HL-60 (cell line): ENCODE data around the gene TIMELESS.

Source experiments
- DNase-seq, 2 experiments: peaks; one replicate each; pipeline ENCODE4 v3.0.0-alpha.2; 2010 to 2020; ENCODE audit warnings: low read depth in 1 of 2, low spot score in 1 of 2
- H3K27ac ChIP-seq: fragments of 250-450 bp; sonication (Bioruptor Pico); replicated peaks from 2 replicates; pipeline ENCODE4 v1.5.1; 2020; ENCODE audit warnings: mild to moderate bottlenecking, moderate library complexity
- H3K27me3 ChIP-seq: fragments of 250-450 bp; sonication (Bioruptor Pico); 2 replicates; pipeline ENCODE4 v1.5.1; 2021; ENCODE audit warnings: mild to moderate bottlenecking, moderate library complexity; ENCODE audit not compliant: insufficient read depth, poor library complexity, severe bottlenecking
- H3K4me3 ChIP-seq: replicated peaks from 2 replicates; pipeline ENCODE4 v1.5.1; 2011; ENCODE audit warnings: mild to moderate bottlenecking, control low read depth, low read length; ENCODE audit not compliant: insufficient read depth
- GABPA ChIP-seq: IDR thresholded peaks from 2 replicates; pipeline ENCODE4 v1.6.1; 2012; ENCODE audit warnings: low read depth
- POLR2AphosphoS5 ChIP-seq: IDR thresholded peaks from 2 replicates; pipeline ENCODE4 v1.6.1; 2012; ENCODE audit warnings: low read depth
- SPI1 ChIP-seq: IDR thresholded peaks from 2 replicates; pipeline ENCODE4 v1.6.1; 2012; ENCODE audit warnings: low read depth, mild to moderate bottlenecking, borderline replicate concordance
- TF ChIP-seq, protein P1 (sequence below): IDR thresholded peaks from 2 replicates; pipeline ENCODE4 v1.6.1; 2012; ENCODE audit warnings: low read depth; ENCODE audit not compliant: insufficient replicate concordance
- TF ChIP-seq, protein P2 (sequence below): IDR thresholded peaks from one replicate; pipeline ENCODE4 v1.5.1; 2011; ENCODE audit warnings: low read length, control low read depth, inconsistent platforms; ENCODE audit not compliant: insufficient read depth

TIMELESS gene

DNA sequence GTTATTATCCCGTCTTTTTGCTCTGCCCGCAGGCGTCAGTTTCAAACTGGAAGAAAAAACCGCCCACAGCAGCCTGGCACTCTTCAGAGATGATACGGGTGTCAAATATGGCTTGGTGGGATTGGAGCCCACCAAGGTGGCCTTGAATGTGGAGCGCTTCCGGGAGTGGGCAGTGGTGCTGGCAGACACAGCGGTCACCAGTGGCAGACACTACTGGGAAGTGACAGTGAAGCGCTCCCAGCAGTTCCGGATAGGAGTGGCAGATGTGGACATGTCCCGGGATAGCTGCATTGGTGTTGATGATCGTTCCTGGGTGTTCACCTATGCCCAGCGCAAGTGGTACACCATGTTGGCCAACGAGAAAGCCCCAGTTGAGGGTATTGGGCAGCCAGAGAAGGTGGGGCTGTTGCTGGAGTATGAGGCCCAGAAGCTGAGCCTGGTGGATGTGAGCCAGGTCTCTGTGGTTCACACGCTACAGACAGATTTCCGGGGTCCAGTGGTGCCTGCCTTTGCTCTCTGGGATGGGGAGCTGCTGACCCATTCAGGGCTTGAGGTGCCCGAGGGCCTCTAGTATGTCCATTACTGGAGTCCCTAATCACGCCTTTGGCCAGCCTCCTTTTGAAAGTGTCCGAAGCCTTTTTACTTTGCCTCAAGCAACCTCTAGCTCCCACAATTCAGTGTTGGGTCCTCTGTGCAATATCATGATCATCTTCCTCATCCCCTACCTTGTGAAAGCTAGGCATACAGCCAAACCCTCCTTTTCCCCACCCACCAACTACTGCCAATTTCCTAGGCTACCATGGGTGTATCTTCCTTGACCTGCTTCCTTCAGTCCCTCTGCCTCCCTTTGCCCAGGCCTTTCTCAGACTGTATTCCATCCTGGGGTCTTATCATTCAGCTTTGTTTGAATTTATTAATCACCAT, 20.0 kb upstream of the TIMELESS start:
- TF ChIP-seq, protein P1, sequence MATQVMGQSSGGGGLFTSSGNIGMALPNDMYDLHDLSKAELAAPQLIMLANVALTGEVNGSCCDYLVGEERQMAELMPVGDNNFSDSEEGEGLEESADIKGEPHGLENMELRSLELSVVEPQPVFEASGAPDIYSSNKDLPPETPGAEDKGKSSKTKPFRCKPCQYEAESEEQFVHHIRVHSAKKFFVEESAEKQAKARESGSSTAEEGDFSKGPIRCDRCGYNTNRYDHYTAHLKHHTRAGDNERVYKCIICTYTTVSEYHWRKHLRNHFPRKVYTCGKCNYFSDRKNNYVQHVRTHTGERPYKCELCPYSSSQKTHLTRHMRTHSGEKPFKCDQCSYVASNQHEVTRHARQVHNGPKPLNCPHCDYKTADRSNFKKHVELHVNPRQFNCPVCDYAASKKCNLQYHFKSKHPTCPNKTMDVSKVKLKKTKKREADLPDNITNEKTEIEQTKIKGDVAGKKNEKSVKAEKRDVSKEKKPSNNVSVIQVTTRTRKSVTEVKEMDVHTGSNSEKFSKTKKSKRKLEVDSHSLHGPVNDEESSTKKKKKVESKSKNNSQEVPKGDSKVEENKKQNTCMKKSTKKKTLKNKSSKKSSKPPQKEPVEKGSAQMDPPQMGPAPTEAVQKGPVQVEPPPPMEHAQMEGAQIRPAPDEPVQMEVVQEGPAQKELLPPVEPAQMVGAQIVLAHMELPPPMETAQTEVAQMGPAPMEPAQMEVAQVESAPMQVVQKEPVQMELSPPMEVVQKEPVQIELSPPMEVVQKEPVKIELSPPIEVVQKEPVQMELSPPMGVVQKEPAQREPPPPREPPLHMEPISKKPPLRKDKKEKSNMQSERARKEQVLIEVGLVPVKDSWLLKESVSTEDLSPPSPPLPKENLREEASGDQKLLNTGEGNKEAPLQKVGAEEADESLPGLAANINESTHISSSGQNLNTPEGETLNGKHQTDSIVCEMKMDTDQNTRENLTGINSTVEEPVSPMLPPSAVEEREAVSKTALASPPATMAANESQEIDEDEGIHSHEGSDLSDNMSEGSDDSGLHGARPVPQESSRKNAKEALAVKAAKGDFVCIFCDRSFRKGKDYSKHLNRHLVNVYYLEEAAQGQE, result no peak
- peak; percentile 32; the same call in 1 of the 2 replicates for TF ChIP-seq GABPA
- no peaks in the 10 kb centered on the region for H3K27me3 ChIP-seq
- peak overlapping the region; percentile 92 for H3K27ac ChIP-seq
- DNase-seq, result peak; percentile 60 to 68
- peak overlapping the region; percentile 66 for H3K4me3 ChIP-seq

DNA sequence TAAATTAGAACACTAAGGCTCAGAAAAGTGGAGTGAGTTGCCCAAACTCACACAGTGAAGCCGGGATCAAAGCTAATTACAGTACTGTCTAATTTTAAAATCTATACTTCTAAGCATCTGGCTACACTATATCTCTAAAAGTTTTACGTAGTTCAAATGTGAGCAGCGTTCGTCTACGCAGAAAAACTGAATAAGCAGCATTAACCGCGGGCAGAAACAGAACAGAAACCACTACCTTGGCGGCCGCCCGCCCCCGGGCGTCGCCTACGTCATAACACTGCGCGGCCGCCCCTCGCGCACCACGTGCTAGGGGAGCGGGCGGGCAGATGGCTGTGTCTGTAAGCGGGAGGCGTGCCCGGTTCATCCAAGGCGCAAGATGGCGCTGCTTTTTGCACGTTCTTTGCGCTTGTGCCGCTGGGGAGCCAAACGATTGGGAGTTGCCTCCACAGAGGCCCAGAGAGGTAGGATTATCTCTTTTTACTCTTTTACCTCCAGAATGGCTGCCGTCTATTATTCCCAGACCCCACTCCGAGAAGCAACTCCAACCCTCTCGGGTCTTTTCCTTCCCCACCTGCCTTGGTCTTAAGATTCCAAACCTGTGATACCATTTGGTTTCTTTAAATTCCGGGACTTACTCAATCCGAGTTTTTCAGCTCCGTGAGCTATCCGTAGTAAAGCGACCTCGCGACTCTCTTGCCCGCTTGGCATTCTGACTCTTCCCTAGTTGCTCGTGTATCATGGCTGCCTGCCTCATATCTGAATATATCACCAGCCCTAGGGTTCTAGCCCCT, 19.2 kb upstream of the TIMELESS start, which contains the start of gene SPRYD4:
Gene SPRYD4 (plus strand): TSS at position 363 of the 791 bp plus-strand sequence. CDS start 14 bp downstream, at position 377.
- Histone ChIP-seq H3K4me3 (peak within 1 kb of the TSS; percentile 66), H3K27ac (peak within 1 kb of the TSS; percentile 92), H3K27me3 (no peaks in the 10 kb centered on the region)
- peak; percentile 85 to 92 for DNase-seq
- TF ChIP-seq, protein P1, result peak; percentile 67
- TF ChIP-seq, protein P2, sequence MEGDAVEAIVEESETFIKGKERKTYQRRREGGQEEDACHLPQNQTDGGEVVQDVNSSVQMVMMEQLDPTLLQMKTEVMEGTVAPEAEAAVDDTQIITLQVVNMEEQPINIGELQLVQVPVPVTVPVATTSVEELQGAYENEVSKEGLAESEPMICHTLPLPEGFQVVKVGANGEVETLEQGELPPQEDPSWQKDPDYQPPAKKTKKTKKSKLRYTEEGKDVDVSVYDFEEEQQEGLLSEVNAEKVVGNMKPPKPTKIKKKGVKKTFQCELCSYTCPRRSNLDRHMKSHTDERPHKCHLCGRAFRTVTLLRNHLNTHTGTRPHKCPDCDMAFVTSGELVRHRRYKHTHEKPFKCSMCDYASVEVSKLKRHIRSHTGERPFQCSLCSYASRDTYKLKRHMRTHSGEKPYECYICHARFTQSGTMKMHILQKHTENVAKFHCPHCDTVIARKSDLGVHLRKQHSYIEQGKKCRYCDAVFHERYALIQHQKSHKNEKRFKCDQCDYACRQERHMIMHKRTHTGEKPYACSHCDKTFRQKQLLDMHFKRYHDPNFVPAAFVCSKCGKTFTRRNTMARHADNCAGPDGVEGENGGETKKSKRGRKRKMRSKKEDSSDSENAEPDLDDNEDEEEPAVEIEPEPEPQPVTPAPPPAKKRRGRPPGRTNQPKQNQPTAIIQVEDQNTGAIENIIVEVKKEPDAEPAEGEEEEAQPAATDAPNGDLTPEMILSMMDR, result no peak
- TF ChIP-seq POLR2AphosphoS5, result peak; percentile 92

DNA sequence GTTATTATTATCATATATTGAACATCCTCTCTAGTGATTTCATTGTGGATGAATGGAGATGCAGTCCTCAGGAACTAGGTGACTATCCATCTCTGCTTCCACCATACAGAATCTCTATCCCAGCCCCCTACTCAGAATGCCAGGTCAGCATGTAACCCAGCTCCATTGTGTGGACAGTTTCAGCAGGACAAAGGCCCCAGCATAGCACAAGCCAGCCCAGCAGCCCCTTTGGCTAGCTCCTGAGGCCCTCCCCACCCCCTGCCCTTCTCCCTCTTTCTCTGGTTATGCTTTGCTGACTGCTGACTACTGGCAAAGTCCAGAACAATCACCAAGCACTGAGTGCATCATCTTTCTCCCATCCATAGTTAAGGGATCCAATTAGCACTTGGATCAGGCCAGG, 13.3 kb upstream of the TIMELESS start:
- no peak for DNase-seq
- Histone ChIP-seq H3K4me3 (no peak overlapping the region), H3K27me3 (no peaks in the 10 kb centered on the region), H3K27ac (no peak overlapping the region)
- TF ChIP-seq POLR2AphosphoS5 (no peak), GABPA (no peak), SPI1 (no peak)
- TF ChIP-seq, protein P2, result no peak
- TF ChIP-seq, protein P1, result no peak
